ENCODE measurements around the gene NHERF1.

The NHERF1 gene

DNA sequence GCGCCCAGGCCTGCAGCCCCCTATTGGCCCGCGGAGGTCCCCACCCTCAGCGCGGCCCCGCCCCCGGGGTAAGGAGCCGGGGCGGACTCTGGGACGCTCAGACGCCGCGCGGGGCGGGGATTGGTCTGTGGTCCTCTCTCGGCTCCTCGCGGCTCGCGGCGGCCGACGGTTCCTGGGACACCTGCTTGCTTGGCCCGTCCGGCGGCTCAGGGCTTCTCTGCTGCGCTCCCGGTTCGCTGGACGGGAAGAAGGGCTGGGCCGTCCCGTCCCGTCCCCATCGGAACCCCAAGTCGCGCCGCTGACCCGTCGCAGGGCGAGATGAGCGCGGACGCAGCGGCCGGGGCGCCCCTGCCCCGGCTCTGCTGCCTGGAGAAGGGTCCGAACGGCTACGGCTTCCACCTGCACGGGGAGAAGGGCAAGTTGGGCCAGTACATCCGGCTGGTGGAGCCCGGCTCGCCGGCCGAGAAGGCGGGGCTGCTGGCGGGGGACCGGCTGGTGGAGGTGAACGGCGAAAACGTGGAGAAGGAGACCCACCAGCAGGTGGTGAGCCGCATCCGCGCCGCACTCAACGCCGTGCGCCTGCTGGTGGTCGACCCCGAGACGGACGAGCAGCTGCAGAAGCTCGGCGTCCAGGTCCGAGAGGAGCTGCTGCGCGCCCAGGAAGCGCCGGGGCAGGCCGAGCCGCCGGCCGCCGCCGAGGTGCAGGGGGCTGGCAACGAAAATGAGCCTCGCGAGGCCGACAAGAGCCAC is at the start of gene NHERF1:
TSS of gene NHERF1 (plus strand) at position 100 of the 750 bp plus-strand sequence. CDS start at position 319, 219 bp downstream.
- peak; percentile 97 for ATAC-seq
- no peak for TF ChIP-seq SNAI2 (CRISPR knock-in tag; IDR thresholded peaks at IDR 0.05)
- TF ChIP-seq ZNF8 (CRISPR knock-in tag; IDR thresholded peaks at IDR 0.05): no peak
- TF ChIP-seq, protein P1, sequence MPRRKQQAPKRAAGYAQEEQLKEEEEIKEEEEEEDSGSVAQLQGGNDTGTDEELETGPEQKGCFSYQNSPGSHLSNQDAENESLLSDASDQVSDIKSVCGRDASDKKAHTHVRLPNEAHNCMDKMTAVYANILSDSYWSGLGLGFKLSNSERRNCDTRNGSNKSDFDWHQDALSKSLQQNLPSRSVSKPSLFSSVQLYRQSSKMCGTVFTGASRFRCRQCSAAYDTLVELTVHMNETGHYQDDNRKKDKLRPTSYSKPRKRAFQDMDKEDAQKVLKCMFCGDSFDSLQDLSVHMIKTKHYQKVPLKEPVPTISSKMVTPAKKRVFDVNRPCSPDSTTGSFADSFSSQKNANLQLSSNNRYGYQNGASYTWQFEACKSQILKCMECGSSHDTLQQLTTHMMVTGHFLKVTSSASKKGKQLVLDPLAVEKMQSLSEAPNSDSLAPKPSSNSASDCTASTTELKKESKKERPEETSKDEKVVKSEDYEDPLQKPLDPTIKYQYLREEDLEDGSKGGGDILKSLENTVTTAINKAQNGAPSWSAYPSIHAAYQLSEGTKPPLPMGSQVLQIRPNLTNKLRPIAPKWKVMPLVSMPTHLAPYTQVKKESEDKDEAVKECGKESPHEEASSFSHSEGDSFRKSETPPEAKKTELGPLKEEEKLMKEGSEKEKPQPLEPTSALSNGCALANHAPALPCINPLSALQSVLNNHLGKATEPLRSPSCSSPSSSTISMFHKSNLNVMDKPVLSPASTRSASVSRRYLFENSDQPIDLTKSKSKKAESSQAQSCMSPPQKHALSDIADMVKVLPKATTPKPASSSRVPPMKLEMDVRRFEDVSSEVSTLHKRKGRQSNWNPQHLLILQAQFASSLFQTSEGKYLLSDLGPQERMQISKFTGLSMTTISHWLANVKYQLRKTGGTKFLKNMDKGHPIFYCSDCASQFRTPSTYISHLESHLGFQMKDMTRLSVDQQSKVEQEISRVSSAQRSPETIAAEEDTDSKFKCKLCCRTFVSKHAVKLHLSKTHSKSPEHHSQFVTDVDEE (CRISPR knock-in tag; IDR thresholded peaks at IDR 0.05): no peak
- TF ChIP-seq OSR1 (CRISPR knock-in tag; IDR thresholded peaks at IDR 0.05): no peak
- TF ChIP-seq ZNF70 (CRISPR knock-in tag; IDR thresholded peaks at IDR 0.05): no peak
- no peak for TF ChIP-seq CSDC2 (CRISPR knock-in tag; IDR thresholded peaks at IDR 0.05)
- TF ChIP-seq TOX (CRISPR knock-in tag; IDR thresholded peaks at IDR 0.05; ENCODE audit: borderline replicate concordance): no peak
- no peak; the same call in 1 of the 2 replicates for TF ChIP-seq GLIS3 (CRISPR knock-in tag; IDR thresholded peaks at IDR 0.05)
- TF ChIP-seq TCF4 (CRISPR knock-in tag; IDR thresholded peaks at IDR 0.05; ENCODE audit: borderline replicate concordance): no peak
- TF ChIP-seq, protein P2, sequence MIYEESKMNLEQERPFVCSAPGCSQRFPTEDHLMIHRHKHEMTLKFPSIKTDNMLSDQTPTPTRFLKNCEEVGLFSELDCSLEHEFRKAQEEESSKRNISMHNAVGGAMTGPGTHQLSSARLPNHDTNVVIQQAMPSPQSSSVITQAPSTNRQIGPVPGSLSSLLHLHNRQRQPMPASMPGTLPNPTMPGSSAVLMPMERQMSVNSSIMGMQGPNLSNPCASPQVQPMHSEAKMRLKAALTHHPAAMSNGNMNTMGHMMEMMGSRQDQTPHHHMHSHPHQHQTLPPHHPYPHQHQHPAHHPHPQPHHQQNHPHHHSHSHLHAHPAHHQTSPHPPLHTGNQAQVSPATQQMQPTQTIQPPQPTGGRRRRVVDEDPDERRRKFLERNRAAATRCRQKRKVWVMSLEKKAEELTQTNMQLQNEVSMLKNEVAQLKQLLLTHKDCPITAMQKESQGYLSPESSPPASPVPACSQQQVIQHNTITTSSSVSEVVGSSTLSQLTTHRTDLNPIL (CRISPR knock-in tag; IDR thresholded peaks at IDR 0.05; ENCODE audit: low read depth): no peak
- no peak for TF ChIP-seq BACH2 (CRISPR knock-in tag; IDR thresholded peaks at IDR 0.05; ENCODE audit: borderline replicate concordance)
- no peak for TF ChIP-seq ISL1 (CRISPR knock-in tag; IDR thresholded peaks at IDR 0.05)
- no peak for TF ChIP-seq ZFP30 (CRISPR knock-in tag; IDR thresholded peaks at IDR 0.05)
- TF ChIP-seq ZNF565 (CRISPR knock-in tag; conservative IDR thresholded peaks at IDR 0.05; ENCODE audit: low read depth): no peak
- TF ChIP-seq, protein P3, sequence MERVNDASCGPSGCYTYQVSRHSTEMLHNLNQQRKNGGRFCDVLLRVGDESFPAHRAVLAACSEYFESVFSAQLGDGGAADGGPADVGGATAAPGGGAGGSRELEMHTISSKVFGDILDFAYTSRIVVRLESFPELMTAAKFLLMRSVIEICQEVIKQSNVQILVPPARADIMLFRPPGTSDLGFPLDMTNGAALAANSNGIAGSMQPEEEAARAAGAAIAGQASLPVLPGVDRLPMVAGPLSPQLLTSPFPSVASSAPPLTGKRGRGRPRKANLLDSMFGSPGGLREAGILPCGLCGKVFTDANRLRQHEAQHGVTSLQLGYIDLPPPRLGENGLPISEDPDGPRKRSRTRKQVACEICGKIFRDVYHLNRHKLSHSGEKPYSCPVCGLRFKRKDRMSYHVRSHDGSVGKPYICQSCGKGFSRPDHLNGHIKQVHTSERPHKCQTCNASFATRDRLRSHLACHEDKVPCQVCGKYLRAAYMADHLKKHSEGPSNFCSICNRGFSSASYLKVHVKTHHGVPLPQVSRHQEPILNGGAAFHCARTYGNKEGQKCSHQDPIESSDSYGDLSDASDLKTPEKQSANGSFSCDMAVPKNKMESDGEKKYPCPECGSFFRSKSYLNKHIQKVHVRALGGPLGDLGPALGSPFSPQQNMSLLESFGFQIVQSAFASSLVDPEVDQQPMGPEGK (CRISPR knock-in tag; IDR thresholded peaks at IDR 0.05; ENCODE audit: borderline replicate concordance): no peak
- TF ChIP-seq ZC3H10 (CRISPR knock-in tag; IDR thresholded peaks at IDR 0.05): no peak
- TF ChIP-seq ESRRG (CRISPR knock-in tag; IDR thresholded peaks at IDR 0.05): no peak
- TF ChIP-seq, protein P4, sequence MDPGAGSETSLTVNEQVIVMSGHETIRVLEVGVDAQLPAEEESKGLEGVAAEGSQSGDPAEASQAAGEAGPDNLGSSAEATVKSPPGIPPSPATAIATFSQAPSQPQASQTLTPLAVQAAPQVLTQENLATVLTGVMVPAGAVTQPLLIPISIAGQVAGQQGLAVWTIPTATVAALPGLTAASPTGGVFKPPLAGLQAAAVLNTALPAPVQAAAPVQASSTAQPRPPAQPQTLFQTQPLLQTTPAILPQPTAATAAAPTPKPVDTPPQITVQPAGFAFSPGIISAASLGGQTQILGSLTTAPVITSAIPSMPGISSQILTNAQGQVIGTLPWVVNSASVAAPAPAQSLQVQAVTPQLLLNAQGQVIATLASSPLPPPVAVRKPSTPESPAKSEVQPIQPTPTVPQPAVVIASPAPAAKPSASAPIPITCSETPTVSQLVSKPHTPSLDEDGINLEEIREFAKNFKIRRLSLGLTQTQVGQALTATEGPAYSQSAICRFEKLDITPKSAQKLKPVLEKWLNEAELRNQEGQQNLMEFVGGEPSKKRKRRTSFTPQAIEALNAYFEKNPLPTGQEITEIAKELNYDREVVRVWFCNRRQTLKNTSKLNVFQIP (CRISPR knock-in tag; IDR thresholded peaks at IDR 0.05; ENCODE audit: borderline replicate concordance, low read depth): no peak
- TF ChIP-seq PPARA (CRISPR knock-in tag; IDR thresholded peaks at IDR 0.05; ENCODE audit: borderline replicate concordance): no peak
- TF ChIP-seq, protein P5, sequence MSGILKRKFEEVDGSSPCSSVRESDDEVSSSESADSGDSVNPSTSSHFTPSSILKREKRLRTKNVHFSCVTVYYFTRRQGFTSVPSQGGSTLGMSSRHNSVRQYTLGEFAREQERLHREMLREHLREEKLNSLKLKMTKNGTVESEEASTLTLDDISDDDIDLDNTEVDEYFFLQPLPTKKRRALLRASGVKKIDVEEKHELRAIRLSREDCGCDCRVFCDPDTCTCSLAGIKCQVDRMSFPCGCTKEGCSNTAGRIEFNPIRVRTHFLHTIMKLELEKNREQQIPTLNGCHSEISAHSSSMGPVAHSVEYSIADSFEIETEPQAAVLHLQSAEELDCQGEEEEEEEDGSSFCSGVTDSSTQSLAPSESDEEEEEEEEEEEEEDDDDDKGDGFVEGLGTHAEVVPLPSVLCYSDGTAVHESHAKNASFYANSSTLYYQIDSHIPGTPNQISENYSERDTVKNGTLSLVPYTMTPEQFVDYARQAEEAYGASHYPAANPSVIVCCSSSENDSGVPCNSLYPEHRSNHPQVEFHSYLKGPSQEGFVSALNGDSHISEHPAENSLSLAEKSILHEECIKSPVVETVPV (CRISPR knock-in tag; IDR thresholded peaks at IDR 0.05): no peak

DNA sequence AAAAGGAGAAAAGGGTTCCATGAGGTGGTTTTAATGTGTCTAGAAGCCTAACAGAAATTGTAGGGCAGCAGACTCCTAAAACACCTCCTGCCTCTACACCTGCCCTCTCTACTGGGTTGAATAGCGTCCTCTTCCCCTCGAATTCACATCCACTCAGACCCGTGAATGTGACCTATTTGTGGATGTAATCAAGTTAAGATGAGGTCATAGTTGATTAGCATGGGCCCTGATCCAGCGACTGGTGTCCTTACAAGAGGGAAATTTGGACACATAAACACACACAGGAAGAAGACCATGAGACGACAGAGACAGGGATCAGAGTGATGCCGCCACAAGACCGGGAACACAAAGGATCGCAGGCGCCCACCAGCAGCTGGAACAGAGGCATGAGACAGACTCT is 49.2 kb upstream of the NHERF1 start:
- TF ChIP-seq ZNF70 (CRISPR knock-in tag; IDR thresholded peaks at IDR 0.05) (no peak), PPARA (CRISPR knock-in tag; IDR thresholded peaks at IDR 0.05; ENCODE audit: borderline replicate concordance) (no peak), ZNF565 (CRISPR knock-in tag; conservative IDR thresholded peaks at IDR 0.05; ENCODE audit: low read depth) (no peak), ZFP30 (CRISPR knock-in tag; IDR thresholded peaks at IDR 0.05) (no peak), ZFP3 (CRISPR knock-in tag; IDR thresholded peaks at IDR 0.05) (no peak), RARB (CRISPR knock-in tag; IDR thresholded peaks at IDR 0.05) (no peak), ISL1 (CRISPR knock-in tag; IDR thresholded peaks at IDR 0.05) (no peak), OSR1 (CRISPR knock-in tag; IDR thresholded peaks at IDR 0.05) (no peak), ESRRG (CRISPR knock-in tag; IDR thresholded peaks at IDR 0.05) (no peak), ZC3H10 (CRISPR knock-in tag; IDR thresholded peaks at IDR 0.05) (no peak), CSDC2 (CRISPR knock-in tag; IDR thresholded peaks at IDR 0.05) (no peak)
- TF ChIP-seq, protein P1 (CRISPR knock-in tag; IDR thresholded peaks at IDR 0.05): no peak
- TF ChIP-seq, protein P5 (CRISPR knock-in tag; IDR thresholded peaks at IDR 0.05): no peak
- TF ChIP-seq, protein P3 (CRISPR knock-in tag; IDR thresholded peaks at IDR 0.05; ENCODE audit: borderline replicate concordance): no peak
- ATAC-seq: no peak

All from SK-N-SH treated with all-trans-retinoic acid at 6 μM for 48 hours (cell line).